ENCODE measurements around the gene GCGR. TPM values are rescaled to one million over a fixed set of nuclear protein-coding genes. Genes with fewer than 3 reads are reported as not detected.

Gene GCGR
- total and polyA plus RNA-seq, 10 of the 15 experiments (the other 5 are each of a cell fraction or from before 2014, with no cell fraction given), result not detected

DNA sequence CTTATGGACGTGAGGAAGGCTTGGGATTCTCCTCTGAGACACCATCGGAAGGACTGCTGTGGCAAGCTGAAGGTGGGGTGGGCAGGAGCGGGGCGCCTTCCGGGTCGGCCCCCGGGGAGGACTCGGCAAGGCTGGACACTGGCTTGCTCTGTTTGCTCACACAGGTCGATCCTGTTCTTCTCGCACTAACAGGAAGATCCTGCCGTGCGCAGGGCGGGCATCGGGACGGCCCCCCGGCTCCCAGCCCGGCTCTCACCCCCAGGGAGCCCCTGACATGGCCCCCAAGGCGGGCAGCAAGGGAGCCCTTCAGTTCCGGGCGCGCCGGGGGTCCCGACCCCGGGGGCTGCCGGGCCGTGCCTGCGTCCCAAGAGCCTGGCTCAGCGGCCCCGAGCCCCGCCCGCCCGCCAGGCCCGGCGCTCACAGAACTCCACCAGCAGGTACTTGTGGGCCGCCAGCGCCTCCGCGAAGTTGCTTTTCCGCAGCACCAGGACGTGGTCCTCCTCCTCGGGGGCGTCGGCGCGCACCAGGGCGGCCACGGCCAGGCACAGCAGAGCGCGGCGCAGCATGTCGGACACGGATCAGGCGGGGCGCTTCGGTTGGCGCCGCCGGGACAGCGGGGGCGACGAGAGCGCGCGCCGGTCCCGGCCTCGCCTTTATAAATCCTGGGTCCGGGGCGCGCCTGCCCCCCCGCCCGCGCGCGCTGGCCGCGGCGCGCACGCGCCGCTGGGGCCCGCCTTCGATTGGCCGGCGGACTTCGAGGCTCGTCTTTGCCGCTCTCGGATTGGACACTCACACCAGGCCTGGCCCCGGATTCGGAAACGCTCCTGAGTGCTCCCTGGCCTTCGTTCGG, 56.2 kb downstream of the GCGR start, which contains the start of gene P4HB (continued):
- TF ChIP-seq ESRRA (IDR thresholded peaks at IDR 0.05; ENCODE audit: low read length) (no peak), BACH1 (IDR thresholded peaks at IDR 0.05; ENCODE audit: borderline replicate concordance) (peak; percentile 91)

DNA sequence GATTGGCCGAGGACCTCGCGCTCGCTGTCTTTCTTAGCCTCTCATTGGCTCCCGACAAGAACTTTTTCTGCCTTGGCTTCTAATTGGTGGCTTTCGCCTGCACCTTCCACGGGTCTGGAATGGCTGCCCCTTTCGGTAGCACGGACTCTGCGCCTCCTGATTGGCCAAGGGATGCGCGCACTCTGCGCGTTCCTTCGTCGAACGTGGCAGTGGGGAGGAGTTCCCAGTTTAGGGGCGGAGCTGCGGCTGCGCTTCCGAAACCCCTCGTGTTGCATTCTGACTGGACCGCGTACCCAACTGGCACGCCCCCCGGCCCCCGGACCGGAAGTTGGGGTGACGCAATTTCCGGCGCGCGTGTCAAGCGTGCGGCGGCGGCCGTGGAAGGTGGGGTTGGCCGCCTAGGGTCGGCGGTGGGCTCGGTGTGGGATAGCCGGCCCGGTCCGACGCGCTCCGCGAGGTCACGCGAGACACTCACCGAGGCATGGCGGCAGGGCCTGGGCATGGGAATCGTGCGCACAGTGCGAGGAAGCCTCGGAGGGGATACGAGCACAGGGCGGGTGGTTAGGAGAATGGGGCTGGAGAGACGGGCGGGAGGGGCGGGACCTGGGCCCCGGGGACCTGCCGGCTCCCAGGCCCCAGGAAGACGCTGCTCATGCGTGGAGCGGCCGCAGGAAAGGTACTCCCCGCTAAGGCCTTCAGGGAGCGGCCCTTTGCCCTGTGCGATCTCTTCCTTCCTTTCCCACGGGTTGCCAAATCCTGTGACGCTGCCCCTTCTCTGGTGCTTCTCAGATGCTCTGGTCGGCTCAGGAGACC, 57.0 kb downstream of the GCGR start:
- SMC1A ChIA-PET (ENCODE audit: uncharacterized antibody, unreplicated experiment), result interaction anchor here (1.0 to 1.2 kb wide), 2 partner anchors 9 to 12 kb away, joined by 5 read pairs; no protein-coding TSS in a partner anchor
- Histone ChIP-seq H3K79me2 (ENCODE audit: control insufficient read depth, insufficient read depth, low read length) (peaks cover 83% of the 10 kb centered on the region), H3K27me3 (replicated peaks in 1 of 2; ENCODE audit: control insufficient read depth in 2 of 2, insufficient read depth in 2 of 2, low read length in 1 of 2) (no peaks in the 10 kb centered on the region), H4K20me1 (ENCODE audit: control insufficient read depth, insufficient read depth) (peaks cover 3% of the 10 kb centered on the region; the same call in 1 of the 2 replicates), H2AFZ (ENCODE audit: control insufficient read depth, low read depth, low read length) (peak overlapping the region; percentile 67), H3K27ac (ENCODE audit: control insufficient read depth, insufficient read depth) (peak overlapping the region; percentile 98), H3K9me3 (replicated peaks; ENCODE audit: control insufficient read depth, insufficient read depth, low read length) (no peaks in the 10 kb centered on the region), H3K4me2 (ENCODE audit: control insufficient read depth, insufficient read depth) (peak overlapping the region; percentile 83), H3K9ac (ENCODE audit: control insufficient read depth, insufficient read depth, low read length) (peak overlapping the region; percentile 80), H3K4me1 (ENCODE audit: control insufficient read depth, insufficient read depth, low read length) (peaks cover 23% of the 10 kb centered on the region), H3K4me3 (peak overlapping the region; percentile 94), H3K36me3 (ENCODE audit: control insufficient read depth in 2 of 2, insufficient read depth in 2 of 2, low read length in 1 of 2) (peaks cover 3 to 28% of the 10 kb centered on the region in 2 experiments)
- BruUV-seq (replicated peaks), result no TSS peak
- ATAC-seq, result peak; percentile 89
- POLR2A ChIA-PET, result interaction anchor here (0.7 to 1.9 kb wide), 9 partner anchors 9 to 669 kb away, joined by 3 to 11 read pairs (median 5); partner anchors contain the start of gene MCRIP1
- intact Hi-C loops (cut with micrococcal nuclease; ENCODE audit: unreplicated experiment), result loop anchor here (1.0 to 5.0 kb wide), 2 partner anchors 161 to 237 kb away; partner anchors contain the start of genes CENPX, FASN and LRRC45
- peak; percentile 100 for FAIRE-seq
- in situ Hi-C loops (cut with MboI), result no loop called here
- RAD21 ChIA-PET (ENCODE audit: unreplicated experiment), result interaction anchor here (1.0 to 1.3 kb wide), 5 partner anchors 8 to 125 kb away, joined by 3 to 6 read pairs (median 4); partner anchors contain the start of genes MAFG and MCRIP1
- CTCF ChIA-PET, result interaction anchor here (1.2 kb wide), 1 partner anchor 9 kb away, joined by 7 read pairs; the partner anchor contains the start of gene ARHGDIA
- WGBS (ENCODE audit: insufficient coverage, insufficient replicate concordance, low lambda C conversion rate, missing lambda C conversion rate), result 1% methylated on average over 61 of the region's 74 CpGs
- peak; percentile 100 for DNase-seq (ENCODE audit: low read depth, low spot score)
- TF ChIP-seq, protein P1, sequence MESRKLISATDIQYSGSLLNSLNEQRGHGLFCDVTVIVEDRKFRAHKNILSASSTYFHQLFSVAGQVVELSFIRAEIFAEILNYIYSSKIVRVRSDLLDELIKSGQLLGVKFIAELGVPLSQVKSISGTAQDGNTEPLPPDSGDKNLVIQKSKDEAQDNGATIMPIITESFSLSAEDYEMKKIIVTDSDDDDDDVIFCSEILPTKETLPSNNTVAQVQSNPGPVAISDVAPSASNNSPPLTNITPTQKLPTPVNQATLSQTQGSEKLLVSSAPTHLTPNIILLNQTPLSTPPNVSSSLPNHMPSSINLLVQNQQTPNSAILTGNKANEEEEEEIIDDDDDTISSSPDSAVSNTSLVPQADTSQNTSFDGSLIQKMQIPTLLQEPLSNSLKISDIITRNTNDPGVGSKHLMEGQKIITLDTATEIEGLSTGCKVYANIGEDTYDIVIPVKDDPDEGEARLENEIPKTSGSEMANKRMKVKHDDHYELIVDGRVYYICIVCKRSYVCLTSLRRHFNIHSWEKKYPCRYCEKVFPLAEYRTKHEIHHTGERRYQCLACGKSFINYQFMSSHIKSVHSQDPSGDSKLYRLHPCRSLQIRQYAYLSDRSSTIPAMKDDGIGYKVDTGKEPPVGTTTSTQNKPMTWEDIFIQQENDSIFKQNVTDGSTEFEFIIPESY (IDR thresholded peaks at IDR 0.05), result no peak
- TF ChIP-seq MTA2 (IDR thresholded peaks at IDR 0.05; ENCODE audit: low read depth), result no peak
- TF ChIP-seq, protein P2, sequence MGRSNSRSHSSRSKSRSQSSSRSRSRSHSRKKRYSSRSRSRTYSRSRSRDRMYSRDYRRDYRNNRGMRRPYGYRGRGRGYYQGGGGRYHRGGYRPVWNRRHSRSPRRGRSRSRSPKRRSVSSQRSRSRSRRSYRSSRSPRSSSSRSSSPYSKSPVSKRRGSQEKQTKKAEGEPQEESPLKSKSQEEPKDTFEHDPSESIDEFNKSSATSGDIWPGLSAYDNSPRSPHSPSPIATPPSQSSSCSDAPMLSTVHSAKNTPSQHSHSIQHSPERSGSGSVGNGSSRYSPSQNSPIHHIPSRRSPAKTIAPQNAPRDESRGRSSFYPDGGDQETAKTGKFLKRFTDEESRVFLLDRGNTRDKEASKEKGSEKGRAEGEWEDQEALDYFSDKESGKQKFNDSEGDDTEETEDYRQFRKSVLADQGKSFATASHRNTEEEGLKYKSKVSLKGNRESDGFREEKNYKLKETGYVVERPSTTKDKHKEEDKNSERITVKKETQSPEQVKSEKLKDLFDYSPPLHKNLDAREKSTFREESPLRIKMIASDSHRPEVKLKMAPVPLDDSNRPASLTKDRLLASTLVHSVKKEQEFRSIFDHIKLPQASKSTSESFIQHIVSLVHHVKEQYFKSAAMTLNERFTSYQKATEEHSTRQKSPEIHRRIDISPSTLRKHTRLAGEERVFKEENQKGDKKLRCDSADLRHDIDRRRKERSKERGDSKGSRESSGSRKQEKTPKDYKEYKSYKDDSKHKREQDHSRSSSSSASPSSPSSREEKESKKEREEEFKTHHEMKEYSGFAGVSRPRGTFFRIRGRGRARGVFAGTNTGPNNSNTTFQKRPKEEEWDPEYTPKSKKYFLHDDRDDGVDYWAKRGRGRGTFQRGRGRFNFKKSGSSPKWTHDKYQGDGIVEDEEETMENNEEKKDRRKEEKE (IDR thresholded peaks at IDR 0.05), result no peak
- TF ChIP-seq MYC (IDR thresholded peaks at IDR 0.05; ENCODE audit: insufficient read depth, insufficient read length, insufficient replicate concordance, low read length, severe bottlenecking), result no peak
- TF ChIP-seq SUZ12 (IDR thresholded peaks at IDR 0.05; ENCODE audit: unreplicated experiment), result no peak
- TF ChIP-seq ASH2L (IDR thresholded peaks at IDR 0.05; ENCODE audit: borderline replicate concordance, low read depth), result no peak; the same call in 1 of the 2 replicates
- peak; percentile 88 for TF ChIP-seq YY1 (IDR thresholded peaks at IDR 0.05; ENCODE audit: low read depth, low read length)
- peak; percentile 97 for TF ChIP-seq TARDBP (IDR thresholded peaks at IDR 0.05; ENCODE audit: borderline replicate concordance)
- peak; percentile 92 for TF ChIP-seq FOS (IDR thresholded peaks at IDR 0.05; ENCODE audit: borderline replicate concordance, extremely low read depth, insufficient read length)
- TF ChIP-seq, protein P3, sequence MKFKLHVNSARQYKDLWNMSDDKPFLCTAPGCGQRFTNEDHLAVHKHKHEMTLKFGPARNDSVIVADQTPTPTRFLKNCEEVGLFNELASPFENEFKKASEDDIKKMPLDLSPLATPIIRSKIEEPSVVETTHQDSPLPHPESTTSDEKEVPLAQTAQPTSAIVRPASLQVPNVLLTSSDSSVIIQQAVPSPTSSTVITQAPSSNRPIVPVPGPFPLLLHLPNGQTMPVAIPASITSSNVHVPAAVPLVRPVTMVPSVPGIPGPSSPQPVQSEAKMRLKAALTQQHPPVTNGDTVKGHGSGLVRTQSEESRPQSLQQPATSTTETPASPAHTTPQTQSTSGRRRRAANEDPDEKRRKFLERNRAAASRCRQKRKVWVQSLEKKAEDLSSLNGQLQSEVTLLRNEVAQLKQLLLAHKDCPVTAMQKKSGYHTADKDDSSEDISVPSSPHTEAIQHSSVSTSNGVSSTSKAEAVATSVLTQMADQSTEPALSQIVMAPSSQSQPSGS (IDR thresholded peaks at IDR 0.05; ENCODE audit: low read length), result no peak; the same call in 1 of the 2 replicates
